ENCODE data around the gene PSMD12. TPM values are rescaled to one million over a fixed set of nuclear protein-coding genes. Genes with fewer than 3 reads are reported as not detected.

The PSMD12 gene
- total RNA-seq, 1 experiment from 2014 or later: 90.5 TPM

DNA sequence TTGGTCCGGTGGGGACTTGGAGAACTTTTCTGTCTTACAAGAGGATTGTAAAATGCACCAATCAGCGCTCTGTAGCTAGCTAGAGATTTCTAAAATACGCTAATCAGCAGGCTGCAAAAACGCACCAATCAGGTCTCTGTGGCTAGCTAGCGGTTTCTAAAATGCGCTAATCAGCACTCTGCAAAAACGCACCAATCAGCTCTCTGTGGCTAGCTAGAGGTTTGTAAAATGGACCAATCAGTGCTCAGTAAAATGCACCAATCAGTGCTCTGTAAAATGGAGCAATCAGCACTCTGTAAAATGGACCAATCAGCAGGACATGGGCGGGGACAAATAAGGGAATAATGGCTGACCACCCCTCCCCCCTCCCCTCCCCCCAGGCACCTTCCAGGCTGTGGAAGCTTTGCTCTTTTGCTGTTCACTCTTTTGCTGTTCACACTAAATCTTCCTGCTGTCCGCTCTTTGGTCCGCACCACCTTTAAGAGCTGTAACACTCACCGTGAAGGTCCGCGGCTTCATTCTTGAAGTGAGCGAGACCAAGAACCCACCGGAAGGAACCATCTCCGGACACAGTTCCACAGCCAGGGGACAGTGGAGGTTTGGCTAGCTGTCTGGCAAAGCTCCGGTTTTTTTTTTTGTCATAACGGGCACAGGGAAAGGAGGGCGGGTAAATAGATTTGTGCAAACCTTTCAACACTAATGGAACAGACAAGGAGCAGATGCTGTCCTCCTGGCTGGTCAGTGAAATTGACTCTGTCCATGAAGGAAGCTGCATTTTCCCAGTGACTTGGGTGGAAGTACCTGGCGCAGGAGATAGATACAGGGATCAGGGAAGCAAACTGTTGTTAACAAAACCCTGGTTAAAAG, 19.0 kb upstream of the PSMD12 start:
- Histone ChIP-seq H2BK120ac (ENCODE audit: low read depth, low read length, poor library complexity, severe bottlenecking) (no peak overlapping the region), H3K9ac (ENCODE audit: extremely low read depth, insufficient read length, low read length) (no peak overlapping the region), H3K4me2 (ENCODE audit: insufficient read depth, insufficient read length, low read length) (no peak overlapping the region), H3K23ac (ENCODE audit: insufficient read length, low read depth, low read length) (no peak overlapping the region), H4K91ac (ENCODE audit: insufficient read length, low read depth, low read length) (no peak overlapping the region), H3K27ac (ENCODE audit: insufficient read length, low read depth, low read length) (no peak overlapping the region), H3K79me1 (ENCODE audit: insufficient read depth, low read depth, low read length, poor library complexity, severe bottlenecking) (peaks cover 2% of the 10 kb centered on the region), H3K9me3 (ENCODE audit: control insufficient read depth, low read depth, low read length) (no peaks in the 10 kb centered on the region), H3K27me3 (ENCODE audit: insufficient read depth, low read length) (no peaks in the 10 kb centered on the region), H2BK5ac (ENCODE audit: insufficient read length, low read length) (no peak overlapping the region), H2AK5ac (ENCODE audit: insufficient read length, low read length) (no peak overlapping the region), H3K18ac (ENCODE audit: insufficient read length, low read depth, low read length) (no peak overlapping the region), H2BK15ac (ENCODE audit: low read depth, low read length) (no peak overlapping the region), H3T11ph (ENCODE audit: low read length) (no peak overlapping the region), H3K4me1 (ENCODE audit: insufficient read depth, low read length) (no peaks in the 10 kb centered on the region), H3K23me2 (ENCODE audit: insufficient read length, low read depth, low read length, poor library complexity, severe bottlenecking) (no peaks in the 10 kb centered on the region), H4K5ac (ENCODE audit: insufficient read length, low read depth, low read length) (no peak overlapping the region), H2BK20ac (ENCODE audit: low read depth, low read length, poor library complexity, severe bottlenecking) (no peak overlapping the region), H4K8ac (replicated peaks; ENCODE audit: insufficient read length, low read depth, low read length) (no peak overlapping the region), H2AFZ (ENCODE audit: low read length) (no peak overlapping the region), H3K4ac (ENCODE audit: low read depth, low read length) (no peak overlapping the region), H3K79me2 (ENCODE audit: insufficient read depth, low read length) (peaks cover 10% of the 10 kb centered on the region; the same call in 1 of the 2 replicates), H3K14ac (ENCODE audit: insufficient read depth, low read length) (no peak overlapping the region), H3K56ac (ENCODE audit: insufficient read length, low read depth, low read length) (no peak overlapping the region), H2BK12ac (ENCODE audit: insufficient read length, low read depth, low read length) (no peak overlapping the region), H4K20me1 (ENCODE audit: control insufficient read depth, insufficient read depth, insufficient read length) (no peaks in the 10 kb centered on the region)
- TF ChIP-seq, protein P1, sequence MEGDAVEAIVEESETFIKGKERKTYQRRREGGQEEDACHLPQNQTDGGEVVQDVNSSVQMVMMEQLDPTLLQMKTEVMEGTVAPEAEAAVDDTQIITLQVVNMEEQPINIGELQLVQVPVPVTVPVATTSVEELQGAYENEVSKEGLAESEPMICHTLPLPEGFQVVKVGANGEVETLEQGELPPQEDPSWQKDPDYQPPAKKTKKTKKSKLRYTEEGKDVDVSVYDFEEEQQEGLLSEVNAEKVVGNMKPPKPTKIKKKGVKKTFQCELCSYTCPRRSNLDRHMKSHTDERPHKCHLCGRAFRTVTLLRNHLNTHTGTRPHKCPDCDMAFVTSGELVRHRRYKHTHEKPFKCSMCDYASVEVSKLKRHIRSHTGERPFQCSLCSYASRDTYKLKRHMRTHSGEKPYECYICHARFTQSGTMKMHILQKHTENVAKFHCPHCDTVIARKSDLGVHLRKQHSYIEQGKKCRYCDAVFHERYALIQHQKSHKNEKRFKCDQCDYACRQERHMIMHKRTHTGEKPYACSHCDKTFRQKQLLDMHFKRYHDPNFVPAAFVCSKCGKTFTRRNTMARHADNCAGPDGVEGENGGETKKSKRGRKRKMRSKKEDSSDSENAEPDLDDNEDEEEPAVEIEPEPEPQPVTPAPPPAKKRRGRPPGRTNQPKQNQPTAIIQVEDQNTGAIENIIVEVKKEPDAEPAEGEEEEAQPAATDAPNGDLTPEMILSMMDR (conservative IDR thresholded peaks at IDR 0.05): no peak
- no peak overlapping the region for H3K4me3 Mint-ChIP-seq
- WGBS (ENCODE audit: extremely low coverage, insufficient read length, low lambda C conversion rate): no CpG with 5 or more reads among the region's 20 CpGs
- H3K27me3 Mint-ChIP-seq (ENCODE audit: low read depth): no peaks in the 10 kb centered on the region; the same call in 1 of the 2 replicates
- peak overlapping the region in 1 of 3 experiments; percentile 83; a peak in 2 of 7 replicates for H3K27ac Mint-ChIP-seq
- DNase-seq: no peak
- peaks cover 13 to 16% of the 10 kb centered on the region in 2 experiments for H3K4me1 Mint-ChIP-seq
- no peaks in the 10 kb centered on the region; a peak in 4 of 5 replicates for H3K9me3 Mint-ChIP-seq
- H3K36me3 Mint-ChIP-seq (ENCODE audit: insufficient read depth in 1 of 3, low read depth in 3 of 3): peaks cover 12 to 17% (median 16%) of the 10 kb centered on the region in 3 experiments; a peak in 6 of 7 replicates

Measured in H9 (cell line).